C4-2B (cell line): ENCODE measurements around the gene ARHGAP1.

Experiments
- CTCF ChIP-seq: fragments of 450-650 bp; conservative IDR thresholded peaks from 2 replicates; pipeline ENCODE4 v1.5.1; 2017; ENCODE audit warnings: mild to moderate bottlenecking
- ZFX ChIP-seq: fragments of 450-650 bp; IDR thresholded peaks from 2 replicates; pipeline ENCODE4 v1.6.1; 2017

GRCh38 chr11:46663277-46663940 is 37.0 kb downstream of the ARHGAP1 start:
- no peak for TF ChIP-seq CTCF
- TF ChIP-seq ZFX: no peak
